ENCODE measurements around the gene HPN.

Gene HPN

DNA sequence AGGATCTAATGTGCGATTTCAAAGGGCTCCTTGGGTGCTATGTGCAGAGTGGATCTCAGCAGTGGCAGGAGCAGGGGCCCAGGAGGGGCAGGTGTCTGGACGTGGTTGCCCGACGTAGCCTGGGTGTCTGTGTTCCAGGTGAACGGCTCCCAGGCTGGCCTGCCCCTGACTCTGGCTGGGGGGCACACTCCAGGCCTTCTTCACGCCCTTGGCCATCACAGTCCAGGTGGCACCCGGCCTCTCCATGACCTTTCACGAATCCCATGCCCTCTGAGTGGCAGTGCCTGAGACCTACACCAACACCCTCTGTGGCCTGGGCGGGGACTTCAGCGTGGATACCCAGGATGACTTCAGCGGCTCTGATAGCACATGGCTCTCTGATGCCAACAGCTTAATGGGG, 62.8 kb downstream of the HPN start:
- no peak for DNase-seq (ENCODE audit: low read depth in 2 of 2)

- DNase-seq (ENCODE audit: low read depth in 2 of 2): no peak
Measured at GRCh38 chr19:35105047-35105410, 63.5 kb downstream of the HPN start.

- no peak for DNase-seq (ENCODE audit: low read depth in 2 of 2)
Measured at GRCh38 chr19:35105411-35106290, 64.1 kb downstream of the HPN start.

- no peak for DNase-seq (ENCODE audit: low read depth in 2 of 2)
Measured at GRCh38 chr19:35106291-35106583, 64.7 kb downstream of the HPN start.

DNA sequence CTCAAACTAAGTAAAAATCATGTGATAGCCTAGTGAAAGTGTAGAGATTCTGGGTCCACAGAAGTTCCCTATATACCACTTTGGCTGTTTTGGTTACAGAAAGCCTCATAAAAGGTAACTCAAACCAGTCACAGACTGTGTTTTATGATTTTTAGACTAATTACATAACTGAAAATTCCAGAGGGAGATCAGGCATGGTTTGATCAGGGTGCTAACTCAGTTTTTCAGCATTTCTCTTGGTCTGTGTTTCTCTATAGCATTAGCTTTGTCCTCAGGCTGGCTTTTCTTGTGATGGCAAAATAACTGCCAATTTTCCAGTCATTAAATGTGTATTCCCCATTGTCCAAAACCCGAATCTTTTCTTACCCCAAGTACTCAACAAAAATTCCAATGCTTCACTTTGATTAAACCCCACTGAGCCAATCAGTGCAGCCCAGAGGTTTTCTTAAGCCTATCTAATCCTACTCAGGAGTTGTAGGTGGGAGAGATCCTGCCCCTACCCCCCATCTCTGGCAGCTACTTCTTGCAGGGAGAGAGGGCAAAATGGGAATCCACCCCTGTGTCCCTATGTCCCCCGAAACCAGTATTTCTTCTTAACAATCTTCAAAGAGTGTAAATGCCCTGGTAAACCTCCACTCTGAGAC, 65.5 kb downstream of the HPN start:
- no peak for DNase-seq (ENCODE audit: low read depth in 2 of 2)

- DNase-seq (ENCODE audit: low read depth in 2 of 2): no peak
Measured at GRCh38 chr19:35107545-35107944, 66.0 kb downstream of the HPN start.

DNA sequence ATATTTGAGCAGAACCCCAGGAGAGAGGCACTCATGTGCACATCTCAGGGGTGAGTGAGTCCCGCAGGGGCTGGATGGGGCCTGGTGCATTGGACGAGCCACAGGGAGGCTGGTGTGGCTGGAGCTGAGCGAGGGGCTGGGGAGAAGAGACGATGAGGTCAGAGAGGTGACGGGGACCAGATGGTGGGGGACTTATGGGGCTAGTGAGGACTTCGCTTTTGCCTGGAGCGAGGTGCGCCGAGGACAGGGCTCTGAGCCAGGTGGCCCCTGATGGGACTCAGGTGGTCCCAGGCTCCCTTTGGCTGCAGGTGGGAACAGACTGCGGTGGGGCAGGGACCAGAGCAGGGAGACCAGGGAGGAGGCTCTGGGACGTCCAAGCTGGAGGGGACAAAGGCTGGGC, 67.2 kb downstream of the HPN start:
- DNase-seq (ENCODE audit: low read depth in 2 of 2): no peak

DNA sequence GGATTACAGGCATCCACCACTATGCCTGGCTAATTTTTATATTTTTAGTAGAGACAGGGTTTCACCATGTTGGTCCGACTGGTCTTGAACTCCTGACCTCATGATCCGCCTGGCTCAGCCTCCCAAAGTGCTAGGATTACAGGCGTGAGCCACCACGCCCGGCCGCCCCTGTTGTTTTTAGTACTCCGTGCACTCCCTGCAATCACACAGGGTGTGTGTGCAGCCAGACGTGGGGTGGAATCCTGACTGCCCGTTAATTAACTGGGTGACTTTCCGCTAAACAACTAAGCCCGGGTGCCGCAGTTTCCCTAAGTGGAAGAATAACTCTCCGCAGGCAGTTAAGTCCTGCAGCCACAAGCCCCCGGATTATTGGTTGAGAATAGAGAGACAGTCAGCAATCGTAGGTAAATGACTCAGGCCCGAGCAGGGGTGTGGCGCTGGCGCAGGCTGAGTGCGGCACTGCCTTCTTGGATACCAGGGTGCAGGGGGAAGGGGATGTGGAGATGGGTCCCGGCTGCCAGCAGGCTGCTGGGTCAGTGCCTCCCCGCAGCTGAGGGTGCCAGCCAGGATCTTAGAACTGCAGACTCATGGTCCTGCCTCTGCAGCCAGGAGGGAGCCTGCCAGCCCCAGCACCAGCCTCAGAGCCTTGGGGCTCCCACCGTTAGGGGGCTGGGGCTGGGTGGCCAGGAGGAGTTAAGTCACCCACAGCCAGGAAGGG, 68.0 kb downstream of the HPN start:
- DNase-seq (ENCODE audit: low read depth in 2 of 2): no peak

- no peak for DNase-seq (ENCODE audit: low read depth in 2 of 2)
Measured at GRCh38 chr19:35110974-35111373, 69.5 kb downstream of the HPN start.

DNA sequence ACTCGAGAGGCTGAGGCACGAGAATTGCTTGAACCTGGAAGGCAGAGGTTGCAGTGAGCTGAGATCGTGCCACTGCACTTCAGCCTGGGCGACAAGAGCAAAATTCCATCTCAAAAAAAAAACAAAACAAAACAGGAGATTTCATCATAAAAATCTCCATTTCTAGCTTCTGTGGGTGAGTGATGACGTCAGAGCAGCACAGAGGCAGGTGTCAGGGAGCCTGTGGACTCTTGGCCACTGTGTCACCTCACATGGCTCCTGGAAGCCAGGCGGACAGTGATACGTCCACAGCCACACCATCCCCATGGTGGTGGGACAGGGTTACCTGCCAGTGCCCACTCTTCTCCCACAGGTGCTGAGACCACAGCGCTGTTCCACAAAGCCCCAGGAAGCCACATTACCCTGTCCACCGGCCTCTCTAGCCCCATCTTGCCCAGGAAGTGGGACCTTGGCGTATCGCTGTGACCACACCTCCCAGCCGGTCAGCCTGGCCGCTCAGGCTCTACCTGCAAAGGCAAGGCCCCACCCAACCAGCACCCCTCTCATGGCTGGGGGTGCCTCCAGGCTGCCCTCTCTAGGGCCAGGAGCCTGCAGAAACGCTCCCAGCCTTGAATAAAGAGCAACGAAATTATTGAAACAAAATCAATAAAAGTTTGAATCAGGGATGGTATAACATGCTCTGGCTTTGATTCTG, 71.6 kb downstream of the HPN start:
- DNase-seq (ENCODE audit: low read depth in 2 of 2): no peak

GRCh38 chr19:35114353-35115176, 73.0 kb downstream of the HPN start:
- peak; percentile 38 to 39 for DNase-seq (ENCODE audit: low read depth in 2 of 2)

DNA sequence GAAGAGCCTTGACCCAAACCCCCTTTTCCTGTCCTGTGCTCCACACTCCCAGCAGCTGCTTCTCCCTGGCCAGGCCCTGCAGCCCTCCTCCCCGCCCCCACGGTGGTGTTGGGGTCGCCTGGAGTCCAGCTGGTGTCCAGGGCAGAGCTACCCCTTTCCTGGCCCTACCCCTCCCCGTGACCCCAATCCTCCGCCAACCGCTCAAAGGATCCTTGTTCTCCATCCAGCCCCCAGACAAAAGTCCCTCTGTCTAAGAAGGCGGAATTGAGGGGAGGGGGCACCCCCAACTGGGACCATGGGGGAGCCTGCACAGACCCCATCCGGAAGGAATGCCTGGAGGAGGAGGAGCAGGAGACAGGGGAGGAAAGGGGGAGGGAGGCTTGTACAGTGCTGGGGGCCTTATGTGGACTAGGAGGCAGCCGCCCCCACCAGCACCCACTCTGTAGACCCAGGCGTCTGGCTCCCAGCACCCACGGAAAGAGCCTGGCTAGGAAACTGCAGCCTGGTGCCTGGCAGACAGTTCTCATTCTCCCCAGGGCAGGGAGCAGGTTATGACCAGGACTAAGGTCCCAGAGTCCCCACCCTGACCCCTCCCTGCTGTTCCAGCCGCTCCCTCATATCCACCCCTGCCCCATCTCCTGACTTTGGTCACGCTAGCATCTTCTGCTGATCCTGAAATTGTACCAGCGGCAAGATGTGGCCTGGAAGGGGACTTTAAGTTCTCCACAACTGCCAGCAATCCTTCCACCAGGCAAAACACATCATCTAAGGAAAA, 73.8 kb downstream of the HPN start, which contains the start of gene FXYD3:
Gene FXYD3 (plus strand): TSS at position 647 of the 775 bp plus-strand sequence. CDS start 3,554 bp downstream, outside the sequence.
- DNase-seq (ENCODE audit: low read depth in 2 of 2): no peak

Data from stimulated activated CD8-positive, alpha-beta memory T cell treated with anti-CD3 and anti-CD28 coated beads, Interleukin-15, amount 100 ng/mL, for 48 hours (primary cell).